22Rv1 (cell line): ENCODE results near the gene AK1.

Experiments
- ZFX ChIP-seq: fragments of 450-650 bp; IDR thresholded peaks from 2 replicates; pipeline ENCODE4 v1.6.1; 2017; ENCODE audit warnings: antibody characterized with exemption, borderline replicate concordance
- TF ChIP-seq, protein P1 (sequence below): fragments of 450-650 bp; IDR thresholded peaks from 2 replicates; pipeline ENCODE4 v1.5.1; 2017; ENCODE audit warnings: mild to moderate bottlenecking

GRCh38 chr9:127912296-127912695 lies 34.8 kb upstream of the AK1 start:
- TF ChIP-seq, protein P1, sequence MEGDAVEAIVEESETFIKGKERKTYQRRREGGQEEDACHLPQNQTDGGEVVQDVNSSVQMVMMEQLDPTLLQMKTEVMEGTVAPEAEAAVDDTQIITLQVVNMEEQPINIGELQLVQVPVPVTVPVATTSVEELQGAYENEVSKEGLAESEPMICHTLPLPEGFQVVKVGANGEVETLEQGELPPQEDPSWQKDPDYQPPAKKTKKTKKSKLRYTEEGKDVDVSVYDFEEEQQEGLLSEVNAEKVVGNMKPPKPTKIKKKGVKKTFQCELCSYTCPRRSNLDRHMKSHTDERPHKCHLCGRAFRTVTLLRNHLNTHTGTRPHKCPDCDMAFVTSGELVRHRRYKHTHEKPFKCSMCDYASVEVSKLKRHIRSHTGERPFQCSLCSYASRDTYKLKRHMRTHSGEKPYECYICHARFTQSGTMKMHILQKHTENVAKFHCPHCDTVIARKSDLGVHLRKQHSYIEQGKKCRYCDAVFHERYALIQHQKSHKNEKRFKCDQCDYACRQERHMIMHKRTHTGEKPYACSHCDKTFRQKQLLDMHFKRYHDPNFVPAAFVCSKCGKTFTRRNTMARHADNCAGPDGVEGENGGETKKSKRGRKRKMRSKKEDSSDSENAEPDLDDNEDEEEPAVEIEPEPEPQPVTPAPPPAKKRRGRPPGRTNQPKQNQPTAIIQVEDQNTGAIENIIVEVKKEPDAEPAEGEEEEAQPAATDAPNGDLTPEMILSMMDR = no peak
- no peak for TF ChIP-seq ZFX
